ENCODE data around the gene PAPPA2. TPM values are rescaled to one million over a fixed set of nuclear protein-coding genes. Genes with fewer than 3 reads are reported as not detected.

Gene PAPPA2
- total and polyA plus RNA-seq, 7 experiments from 2014 or later, result 0.07 to 0.29 (median 0.21) TPM; not detected in 4

GRCh38 chr1:176546825-176547224 is 83.8 kb downstream of the PAPPA2 start:
- DNase-seq, result no peak
- H3K4me1 ChIP-seq (ENCODE audit: control insufficient read depth in 2 of 2, insufficient read depth in 2 of 2, low read length in 2 of 2), result no peaks in the 10 kb centered on the region
- Mint-ChIP-seq H3K9me3 (peaks cover 0 to 21% (median 4%) of the 10 kb centered on the region in 11 donors), H3K27me3 (peaks cover 0 to 29% (median 16%) of the 10 kb centered on the region in 5 donors), H3K27ac (no peak overlapping the region), H3K4me1 (no peaks in the 10 kb centered on the region), H3K36me3 (peaks cover 0 to 4% (median 0%) of the 10 kb centered on the region in 5 donors), H3K4me3 (no peak overlapping the region)
- no peak overlapping the region for H3K4me3 ChIP-seq (ENCODE audit: low read length)
- ChIA-PET POLR2A (no interaction called here), CTCF (no interaction called here)
- H3K27me3 ChIP-seq (ENCODE audit: control insufficient read depth in 2 of 2, insufficient read depth in 2 of 2, low read length in 2 of 2), result no peaks in the 10 kb centered on the region
- H3K27ac ChIP-seq (ENCODE audit: low read depth, low read length), result no peak overlapping the region
- no peak for ATAC-seq
- no peaks in the 10 kb centered on the region for H3K9me3 ChIP-seq (ENCODE audit: control insufficient read depth in 2 of 3, low read length in 3 of 3)
- H3K36me3 ChIP-seq (ENCODE audit: control insufficient read depth in 2 of 3, insufficient read depth in 3 of 3, low read length in 3 of 3), result no peaks in the 10 kb centered on the region
- intact Hi-C loops (cut with micrococcal nuclease), result no loop called here

- Histone ChIP-seq H3K36me3 (ENCODE audit: control insufficient read depth in 2 of 3, insufficient read depth in 3 of 3, low read length in 3 of 3) (no peaks in the 10 kb centered on the region), H3K4me1 (ENCODE audit: control insufficient read depth in 2 of 2, insufficient read depth in 2 of 2, low read length in 2 of 2) (no peaks in the 10 kb centered on the region), H3K4me3 (ENCODE audit: low read length) (no peak overlapping the region), H3K27ac (ENCODE audit: low read depth, low read length) (no peak overlapping the region), H3K27me3 (ENCODE audit: control insufficient read depth in 2 of 2, insufficient read depth in 2 of 2, low read length in 2 of 2) (no peaks in the 10 kb centered on the region), H3K9me3 (ENCODE audit: control insufficient read depth in 2 of 3, low read length in 3 of 3) (no peaks in the 10 kb centered on the region)
- intact Hi-C loops (cut with micrococcal nuclease), result no loop called here
- H3K36me3 Mint-ChIP-seq, result peaks cover 0 to 4% (median 0%) of the 10 kb centered on the region in 5 donors
- peak overlapping the region in 1 of 9 donors; percentile 7 for H3K27ac Mint-ChIP-seq
- ATAC-seq (no peak), DNase-seq (no peak)
- H3K4me1 Mint-ChIP-seq, result no peaks in the 10 kb centered on the region
- peaks cover 8 to 56% (median 43%) of the 10 kb centered on the region in 5 donors for H3K27me3 Mint-ChIP-seq
- peaks cover 0 to 15% (median 3%) of the 10 kb centered on the region in 11 donors for H3K9me3 Mint-ChIP-seq
- ChIA-PET CTCF (no interaction called here), POLR2A (no interaction called here)
- H3K4me3 Mint-ChIP-seq, result no peak overlapping the region
Measured at GRCh38 chr1:176551146-176551545, 88.2 kb downstream of the PAPPA2 start.

GRCh38 chr1:176552217-176552991 is 89.4 kb downstream of the PAPPA2 start:
- Histone ChIP-seq H3K36me3 (ENCODE audit: control insufficient read depth in 2 of 3, insufficient read depth in 3 of 3, low read length in 3 of 3) (no peaks in the 10 kb centered on the region), H3K27ac (ENCODE audit: low read depth, low read length) (no peak overlapping the region), H3K27me3 (ENCODE audit: control insufficient read depth in 2 of 2, insufficient read depth in 2 of 2, low read length in 2 of 2) (no peaks in the 10 kb centered on the region), H3K4me1 (ENCODE audit: control insufficient read depth in 2 of 2, insufficient read depth in 2 of 2, low read length in 2 of 2) (no peaks in the 10 kb centered on the region), H3K9me3 (ENCODE audit: control insufficient read depth in 2 of 3, low read length in 3 of 3) (no peaks in the 10 kb centered on the region), H3K4me3 (ENCODE audit: low read length) (no peak overlapping the region)
- Mint-ChIP-seq H3K9me3 (peaks cover 0 to 14% (median 2%) of the 10 kb centered on the region in 11 donors), H3K27me3 (peaks cover 8 to 58% (median 41%) of the 10 kb centered on the region in 5 donors), H3K36me3 (peaks cover 0 to 4% (median 0%) of the 10 kb centered on the region in 5 donors), H3K4me3 (no peak overlapping the region), H3K4me1 (no peaks in the 10 kb centered on the region), H3K27ac (no peak overlapping the region)
- no peak for DNase-seq
- ChIA-PET CTCF (interaction anchor here (0.7 kb wide), 1 partner anchor 9 kb away, joined by 4 read pairs; no protein-coding TSS in a partner anchor), POLR2A (no interaction called here)
- intact Hi-C loops (cut with micrococcal nuclease), result no loop called here
- ATAC-seq, result no peak

- CTCF ChIA-PET, result no interaction called here
- Histone ChIP-seq H3K27me3 (ENCODE audit: control insufficient read depth in 2 of 2, insufficient read depth in 2 of 2, low read length in 2 of 2) (no peaks in the 10 kb centered on the region), H3K36me3 (ENCODE audit: control insufficient read depth in 2 of 3, insufficient read depth in 3 of 3, low read length in 3 of 3) (no peaks in the 10 kb centered on the region), H3K27ac (ENCODE audit: low read depth, low read length) (no peak overlapping the region), H3K4me3 (ENCODE audit: low read length) (no peak overlapping the region), H3K9me3 (ENCODE audit: control insufficient read depth in 2 of 3, low read length in 3 of 3) (no peaks in the 10 kb centered on the region), H3K4me1 (ENCODE audit: control insufficient read depth in 2 of 2, insufficient read depth in 2 of 2, low read length in 2 of 2) (no peaks in the 10 kb centered on the region)
- DNase-seq, result no peak
- POLR2A ChIA-PET, result no interaction called here
- no peak overlapping the region for H3K4me3 Mint-ChIP-seq
- H3K27ac Mint-ChIP-seq, result no peak overlapping the region
- ATAC-seq, result no peak
- no peaks in the 10 kb centered on the region for H3K4me1 Mint-ChIP-seq
- intact Hi-C loops (cut with micrococcal nuclease), result no loop called here
- peaks cover 8 to 57% (median 41%) of the 10 kb centered on the region in 5 donors for H3K27me3 Mint-ChIP-seq
- peaks cover 0 to 14% (median 2%) of the 10 kb centered on the region in 11 donors for H3K9me3 Mint-ChIP-seq
- H3K36me3 Mint-ChIP-seq, result peaks cover 0 to 4% (median 0%) of the 10 kb centered on the region in 5 donors
Measured at GRCh38 chr1:176552999-176553398, 90.0 kb downstream of the PAPPA2 start.

- no peaks in the 10 kb centered on the region for H3K4me1 Mint-ChIP-seq
- intact Hi-C loops (cut with micrococcal nuclease), result no loop called here
- no peak overlapping the region for H3K27ac ChIP-seq (ENCODE audit: low read depth, low read length)
Measured at GRCh38 chr1:176556288-176556687, 93.3 kb downstream of the PAPPA2 start.

GRCh38 chr1:176557543-176558258 is 94.7 kb downstream of the PAPPA2 start:
- H3K27me3 Mint-ChIP-seq, result peaks cover 5 to 32% (median 32%) of the 10 kb centered on the region in 5 donors
- no peak overlapping the region for H3K4me3 Mint-ChIP-seq
- DNase-seq (no peak), ATAC-seq (no peak)
- H3K27me3 ChIP-seq (ENCODE audit: control insufficient read depth in 2 of 2, insufficient read depth in 2 of 2, low read length in 2 of 2), result no peaks in the 10 kb centered on the region
- H3K27ac ChIP-seq (ENCODE audit: low read depth, low read length), result no peak overlapping the region
- H3K4me1 ChIP-seq (ENCODE audit: control insufficient read depth in 2 of 2, insufficient read depth in 2 of 2, low read length in 2 of 2), result no peaks in the 10 kb centered on the region
- CTCF ChIA-PET, result no interaction called here
- peaks cover 0 to 15% (median 2%) of the 10 kb centered on the region in 11 donors for H3K9me3 Mint-ChIP-seq
- H3K36me3 ChIP-seq (ENCODE audit: control insufficient read depth in 2 of 3, insufficient read depth in 3 of 3, low read length in 3 of 3), result no peaks in the 10 kb centered on the region
- no peaks in the 10 kb centered on the region for H3K36me3 Mint-ChIP-seq
- no peaks in the 10 kb centered on the region for H3K9me3 ChIP-seq (ENCODE audit: control insufficient read depth in 2 of 3, low read length in 3 of 3)
- H3K27ac Mint-ChIP-seq, result no peak overlapping the region
- H3K4me3 ChIP-seq (ENCODE audit: low read length), result no peak overlapping the region
- intact Hi-C loops (cut with micrococcal nuclease), result no loop called here
- H3K4me1 Mint-ChIP-seq, result no peaks in the 10 kb centered on the region
- POLR2A ChIA-PET, result no interaction called here

More at GRCh38 chr1:176556288-176556687, 93.3 kb downstream of the PAPPA2 start:
- ChIA-PET POLR2A (no interaction called here), CTCF (interaction anchor here (0.5 kb wide), 1 partner anchor 928 kb away, joined by 3 read pairs; no protein-coding TSS in a partner anchor)
- Mint-ChIP-seq H3K4me3 (no peak overlapping the region), H3K27ac (no peak overlapping the region), H3K27me3 (peaks cover 8 to 47% (median 45%) of the 10 kb centered on the region in 5 donors), H3K36me3 (peaks cover 0 to 3% (median 0%) of the 10 kb centered on the region in 5 donors), H3K9me3 (peaks cover 0 to 12% (median 2%) of the 10 kb centered on the region in 11 donors)
- Histone ChIP-seq H3K27me3 (ENCODE audit: control insufficient read depth in 2 of 2, insufficient read depth in 2 of 2, low read length in 2 of 2) (no peaks in the 10 kb centered on the region), H3K9me3 (ENCODE audit: control insufficient read depth in 2 of 3, low read length in 3 of 3) (no peaks in the 10 kb centered on the region), H3K4me1 (ENCODE audit: control insufficient read depth in 2 of 2, insufficient read depth in 2 of 2, low read length in 2 of 2) (no peaks in the 10 kb centered on the region), H3K36me3 (ENCODE audit: control insufficient read depth in 2 of 3, insufficient read depth in 3 of 3, low read length in 3 of 3) (no peaks in the 10 kb centered on the region), H3K4me3 (ENCODE audit: low read length) (no peak overlapping the region)
- DNase-seq (no peak), ATAC-seq (no peak)
